ENCODE results near the gene P3H3. TPM values are rescaled to one million over a fixed set of nuclear protein-coding genes. Genes with fewer than 3 reads are reported as not detected.

P3H3 gene
- total RNA-seq, 3 donors from 2014 or later = 7.5 to 29.5 (median 10.1) TPM

DNA sequence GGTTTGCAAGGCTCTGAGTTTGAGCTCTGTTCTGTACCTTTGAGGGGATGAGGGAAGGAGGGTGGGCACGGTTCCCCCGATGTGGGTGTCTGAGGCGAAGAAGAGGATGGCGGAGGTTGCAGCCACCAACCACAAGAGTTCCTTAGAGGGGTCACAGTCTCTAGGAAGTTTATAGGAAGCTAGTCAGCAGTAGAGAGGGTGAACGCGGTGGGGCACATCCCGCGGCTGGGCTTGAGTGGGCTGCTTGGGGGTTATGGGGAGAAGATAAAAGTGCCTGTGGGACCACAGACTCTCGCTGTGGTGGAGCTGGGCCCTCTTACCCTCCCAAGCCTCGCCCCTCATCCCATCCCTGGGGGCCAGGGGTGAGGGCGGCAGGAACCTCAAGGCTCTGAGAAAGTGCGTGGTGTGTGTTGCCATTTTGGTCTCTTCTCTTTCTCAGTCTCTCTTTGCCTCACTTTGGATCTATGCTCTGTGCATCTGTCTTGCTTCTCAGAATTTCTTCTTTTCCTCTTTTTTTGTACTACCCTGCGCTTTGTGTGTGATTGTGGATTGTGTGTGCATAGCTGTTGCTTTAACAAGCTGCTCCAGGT lies 36.2 kb upstream of the P3H3 start:
- Histone ChIP-seq H3K27me3 (no peaks in the 10 kb centered on the region), H3K9me3 (no peaks in the 10 kb centered on the region), H3K4me3 (peak overlapping the region in 1 of 3 donors; percentile 7), H3K36me3 (no peaks in the 10 kb centered on the region), H3K27ac (no peak overlapping the region), H3K4me1 (no peaks in the 10 kb centered on the region)
- TF ChIP-seq POLR2AphosphoS5 (IDR thresholded peaks at IDR 0.05) = no peak
- TF ChIP-seq, protein P1, sequence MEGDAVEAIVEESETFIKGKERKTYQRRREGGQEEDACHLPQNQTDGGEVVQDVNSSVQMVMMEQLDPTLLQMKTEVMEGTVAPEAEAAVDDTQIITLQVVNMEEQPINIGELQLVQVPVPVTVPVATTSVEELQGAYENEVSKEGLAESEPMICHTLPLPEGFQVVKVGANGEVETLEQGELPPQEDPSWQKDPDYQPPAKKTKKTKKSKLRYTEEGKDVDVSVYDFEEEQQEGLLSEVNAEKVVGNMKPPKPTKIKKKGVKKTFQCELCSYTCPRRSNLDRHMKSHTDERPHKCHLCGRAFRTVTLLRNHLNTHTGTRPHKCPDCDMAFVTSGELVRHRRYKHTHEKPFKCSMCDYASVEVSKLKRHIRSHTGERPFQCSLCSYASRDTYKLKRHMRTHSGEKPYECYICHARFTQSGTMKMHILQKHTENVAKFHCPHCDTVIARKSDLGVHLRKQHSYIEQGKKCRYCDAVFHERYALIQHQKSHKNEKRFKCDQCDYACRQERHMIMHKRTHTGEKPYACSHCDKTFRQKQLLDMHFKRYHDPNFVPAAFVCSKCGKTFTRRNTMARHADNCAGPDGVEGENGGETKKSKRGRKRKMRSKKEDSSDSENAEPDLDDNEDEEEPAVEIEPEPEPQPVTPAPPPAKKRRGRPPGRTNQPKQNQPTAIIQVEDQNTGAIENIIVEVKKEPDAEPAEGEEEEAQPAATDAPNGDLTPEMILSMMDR (IDR thresholded peaks at IDR 0.05) = no peak
- no peak for TF ChIP-seq POLR2A (IDR thresholded peaks at IDR 0.05)
- no peak for DNase-seq (ENCODE audit: low spot score in 2 of 2)
- intact Hi-C loops (cut with DNase I; ENCODE audit: low total_unique reads) = no loop called here

DNA sequence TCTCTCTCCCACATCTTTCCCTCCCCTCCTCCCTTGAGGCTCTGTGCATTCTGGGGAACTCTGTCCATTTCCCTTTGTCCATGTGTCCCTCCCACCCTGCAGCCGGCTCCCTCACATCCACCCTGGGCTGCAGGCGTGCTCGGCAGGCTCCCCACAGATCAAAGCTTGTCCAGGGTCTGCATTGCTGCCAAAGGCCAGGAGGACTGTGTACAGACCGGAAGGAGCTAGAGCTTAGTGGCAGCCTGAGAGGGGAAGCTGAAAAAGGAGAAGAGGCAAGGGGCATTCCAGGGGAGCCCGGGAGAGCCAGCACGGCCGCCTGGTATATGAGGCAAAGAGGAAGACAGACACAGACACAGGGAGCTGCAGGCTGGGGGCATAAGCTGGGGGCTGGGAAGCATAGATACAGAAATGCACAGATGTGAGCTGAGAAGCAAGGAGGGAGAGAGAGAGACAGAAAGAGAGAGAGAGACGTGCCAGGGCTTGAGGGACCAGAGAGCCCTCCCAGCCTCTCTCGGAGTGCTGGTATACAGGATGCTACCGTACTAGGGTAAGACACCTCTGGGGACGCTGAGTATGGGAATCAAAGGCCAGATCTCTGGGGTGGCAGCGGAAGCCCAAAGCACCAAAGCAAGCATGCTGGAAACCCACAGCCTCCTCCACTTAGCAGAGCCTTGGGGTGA lies 35.5 kb upstream of the P3H3 start:
- intact Hi-C loops (cut with DNase I; ENCODE audit: low total_unique reads) = no loop called here
- H3K27me3 ChIP-seq = no peaks in the 10 kb centered on the region
- no peaks in the 10 kb centered on the region for H3K4me1 ChIP-seq
- no peaks in the 10 kb centered on the region for H3K9me3 ChIP-seq
- peak overlapping the region; percentile 3 to 28 (median 7) for H3K4me3 ChIP-seq
- TF ChIP-seq, protein P1 (IDR thresholded peaks at IDR 0.05) = no peak
- TF ChIP-seq POLR2A (IDR thresholded peaks at IDR 0.05) (no peak), POLR2AphosphoS5 (IDR thresholded peaks at IDR 0.05) (no peak)
- no peaks in the 10 kb centered on the region for H3K36me3 ChIP-seq
- no peak for DNase-seq (ENCODE audit: low spot score in 2 of 2)
- H3K27ac ChIP-seq = no peak overlapping the region

DNA sequence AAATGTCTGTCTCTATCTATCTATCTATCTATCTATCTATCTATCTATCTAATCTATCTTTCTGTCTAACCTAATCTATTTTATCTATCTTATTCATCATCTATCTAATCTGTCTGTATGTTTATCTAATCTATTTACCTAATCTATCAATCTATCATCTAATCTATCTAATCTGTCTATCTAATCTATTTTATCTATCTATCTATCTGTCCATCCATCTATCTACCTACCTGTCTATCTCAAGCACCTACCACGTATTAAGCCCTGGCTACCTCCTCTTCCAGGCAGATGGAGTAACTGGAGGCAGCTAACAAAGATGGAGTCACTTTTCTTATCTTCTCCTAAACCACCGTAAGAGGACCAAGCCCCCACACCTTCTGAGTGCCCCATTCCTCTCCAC lies 33.1 kb upstream of the P3H3 start:
- Histone ChIP-seq H3K4me3 (no peak overlapping the region), H3K27ac (no peak overlapping the region), H3K27me3 (no peaks in the 10 kb centered on the region), H3K36me3 (no peaks in the 10 kb centered on the region), H3K4me1 (no peaks in the 10 kb centered on the region), H3K9me3 (no peaks in the 10 kb centered on the region)
- no peak for DNase-seq (ENCODE audit: low spot score in 2 of 2)
- no peak for TF ChIP-seq POLR2AphosphoS5 (IDR thresholded peaks at IDR 0.05)
- TF ChIP-seq POLR2A (IDR thresholded peaks at IDR 0.05) = no peak
- TF ChIP-seq, protein P1 (IDR thresholded peaks at IDR 0.05) = no peak
- intact Hi-C loops (cut with DNase I; ENCODE audit: low total_unique reads) = no loop called here

DNA sequence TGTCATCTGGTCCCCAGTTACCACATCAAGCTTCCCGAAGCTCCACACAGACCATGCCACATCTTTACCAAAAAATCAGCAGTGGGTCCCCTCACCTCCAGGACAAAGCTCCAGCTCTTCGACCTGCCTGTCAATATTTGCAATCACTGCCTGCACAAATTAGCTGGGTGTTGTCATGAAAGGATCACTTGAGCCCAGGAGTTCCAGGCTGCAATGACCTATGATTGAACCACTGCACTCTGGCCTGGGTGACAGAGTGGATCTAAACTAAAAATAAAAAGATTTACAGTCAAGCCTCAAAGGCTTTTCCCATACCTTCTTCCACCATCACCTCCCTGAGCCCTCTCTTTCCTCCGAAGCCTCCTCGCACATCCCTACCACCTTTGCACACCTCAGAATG lies 31.6 kb upstream of the P3H3 start:
- Histone ChIP-seq H3K4me3 (no peak overlapping the region), H3K4me1 (no peaks in the 10 kb centered on the region), H3K27ac (no peak overlapping the region), H3K36me3 (no peaks in the 10 kb centered on the region), H3K27me3 (no peaks in the 10 kb centered on the region), H3K9me3 (no peaks in the 10 kb centered on the region)
- intact Hi-C loops (cut with DNase I; ENCODE audit: low total_unique reads) = no loop called here
- no peak for DNase-seq (ENCODE audit: low spot score in 2 of 2)
- TF ChIP-seq, protein P1 (IDR thresholded peaks at IDR 0.05) = no peak

DNA sequence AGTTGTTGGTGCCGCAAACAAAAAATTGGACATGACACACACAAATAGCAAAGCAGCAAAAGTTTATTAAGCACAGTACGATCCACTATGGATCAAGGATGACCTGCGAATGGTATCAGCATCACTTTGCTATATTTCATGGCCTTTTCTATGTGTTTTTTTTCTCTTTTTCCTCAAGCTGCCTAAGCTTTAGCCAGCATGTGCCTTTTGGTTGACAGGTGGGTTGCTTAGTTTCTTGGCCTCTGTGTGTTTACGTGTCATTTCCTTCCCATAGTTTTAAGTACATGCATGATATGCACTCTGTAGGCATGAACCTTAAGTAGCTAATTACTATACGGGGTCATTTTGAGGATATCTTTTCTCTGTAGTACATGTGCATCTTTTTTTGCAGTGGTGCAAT lies 29.1 kb upstream of the P3H3 start:
- intact Hi-C loops (cut with DNase I; ENCODE audit: low total_unique reads) = no loop called here
- no peaks in the 10 kb centered on the region for H3K4me1 ChIP-seq
- H3K9me3 ChIP-seq = no peaks in the 10 kb centered on the region
- TF ChIP-seq, protein P1 (IDR thresholded peaks at IDR 0.05) = no peak
- TF ChIP-seq POLR2A (IDR thresholded peaks at IDR 0.05) (no peak), POLR2AphosphoS5 (IDR thresholded peaks at IDR 0.05) (no peak)
- H3K36me3 ChIP-seq = no peaks in the 10 kb centered on the region
- no peak overlapping the region for H3K4me3 ChIP-seq
- no peaks in the 10 kb centered on the region for H3K27me3 ChIP-seq
- DNase-seq (ENCODE audit: low spot score in 2 of 2) = no peak
- no peak overlapping the region for H3K27ac ChIP-seq

Data from breast epithelium (tissue), 4 donors.